ENCODE measurements around the gene FAM210B.
"Not testable (repeated sequence)": the region's sequence is repeated elsewhere in the genome, so short reads cannot be mapped to it uniquely, and the experiment has no call there.

FAM210B gene

GRCh38 chr20:56358600-56359211 is at the start of gene FAM210B:
TSS of gene FAM210B (plus strand) at chr20:56358974. CDS start at chr20:56359006, 32 bp downstream.
- peak within 1 kb of the TSS; percentile 89 for H3K4me3 ChIP-seq (ENCODE audit: low read depth, low read length)
- peak; percentile 70 for DNase-seq (ENCODE audit: low read depth)

- no peak overlapping the region for H3K4me3 ChIP-seq (ENCODE audit: low read depth, low read length)
- DNase-seq (ENCODE audit: low read depth): no peak
Measured at GRCh38 chr20:56316051-56316450, 42.7 kb upstream of the FAM210B start.

- no peak overlapping the region for H3K4me3 ChIP-seq (ENCODE audit: low read depth, low read length)
- no peak for DNase-seq (ENCODE audit: low read depth)
Measured at GRCh38 chr20:56316483-56316882, 42.3 kb upstream of the FAM210B start.

GRCh38 chr20:56322681-56323080 is 36.1 kb upstream of the FAM210B start:
- H3K4me3 ChIP-seq (ENCODE audit: low read depth, low read length): no peak overlapping the region
- DNase-seq (ENCODE audit: low read depth): no peak

GRCh38 chr20:56323206-56323605 is 35.6 kb upstream of the FAM210B start:
- no peak overlapping the region for H3K4me3 ChIP-seq (ENCODE audit: low read depth, low read length)

GRCh38 chr20:56323656-56324055 is 35.1 kb upstream of the FAM210B start:
- DNase-seq (ENCODE audit: low read depth): no peak
- no peak overlapping the region for H3K4me3 ChIP-seq (ENCODE audit: low read depth, low read length)

More at GRCh38 chr20:56323206-56323605, 35.6 kb upstream of the FAM210B start:
- DNase-seq (ENCODE audit: low read depth): no peak

- H3K4me3 ChIP-seq (ENCODE audit: low read depth, low read length): no peak overlapping the region
- no peak for DNase-seq (ENCODE audit: low read depth)
Measured at GRCh38 chr20:56324806-56325205, 34.0 kb upstream of the FAM210B start.

DNA sequence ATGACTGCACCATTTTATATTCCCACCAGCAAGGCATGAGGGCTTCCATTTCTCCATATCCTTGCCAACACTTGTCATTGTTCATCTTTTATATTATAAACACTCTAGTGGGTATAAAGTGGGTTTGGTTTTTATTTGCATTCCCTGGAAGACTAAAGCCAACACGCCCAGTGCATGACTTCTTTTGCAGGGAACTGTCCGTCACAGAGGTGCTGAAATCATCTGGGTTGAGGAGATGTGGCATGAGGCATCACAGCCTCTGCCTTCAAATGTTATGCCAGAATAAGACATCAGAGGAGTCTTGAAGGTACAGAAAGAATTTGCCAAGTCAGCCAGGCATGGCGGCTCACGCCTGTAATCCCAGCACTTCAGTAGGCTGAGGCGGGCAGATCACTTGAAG is 29.9 kb upstream of the FAM210B start:
- no peak overlapping the region for H3K4me3 ChIP-seq (ENCODE audit: low read depth, low read length)
- DNase-seq (ENCODE audit: low read depth): no peak

DNA sequence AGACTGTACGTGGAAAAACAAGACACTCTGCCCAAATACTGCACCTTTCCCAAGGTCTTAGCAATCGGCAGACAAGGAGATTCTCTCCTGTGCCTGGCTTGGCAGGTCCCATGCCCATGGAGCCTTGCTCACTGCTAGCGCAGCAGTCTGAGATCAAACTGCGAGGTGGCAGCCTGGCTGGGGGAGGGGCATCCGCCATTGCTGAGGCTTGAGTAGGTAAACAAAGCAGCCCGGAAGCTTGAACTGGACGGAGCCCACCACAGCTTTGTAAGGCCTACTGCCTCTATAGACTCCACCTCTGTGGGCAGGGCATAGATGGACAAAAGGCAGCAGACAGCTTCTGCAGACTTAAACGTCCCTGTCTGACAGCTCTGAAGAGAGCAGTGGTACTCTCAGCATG is 22.1 kb upstream of the FAM210B start:
- DNase-seq (ENCODE audit: low read depth); H3K4me3 ChIP-seq (ENCODE audit: low read depth, low read length): not testable (repeated sequence)

GRCh38 chr20:56342783-56343182 is 16.0 kb upstream of the FAM210B start:
- H3K4me3 ChIP-seq (ENCODE audit: low read depth, low read length): no peak overlapping the region
- DNase-seq (ENCODE audit: low read depth): no peak

DNA sequence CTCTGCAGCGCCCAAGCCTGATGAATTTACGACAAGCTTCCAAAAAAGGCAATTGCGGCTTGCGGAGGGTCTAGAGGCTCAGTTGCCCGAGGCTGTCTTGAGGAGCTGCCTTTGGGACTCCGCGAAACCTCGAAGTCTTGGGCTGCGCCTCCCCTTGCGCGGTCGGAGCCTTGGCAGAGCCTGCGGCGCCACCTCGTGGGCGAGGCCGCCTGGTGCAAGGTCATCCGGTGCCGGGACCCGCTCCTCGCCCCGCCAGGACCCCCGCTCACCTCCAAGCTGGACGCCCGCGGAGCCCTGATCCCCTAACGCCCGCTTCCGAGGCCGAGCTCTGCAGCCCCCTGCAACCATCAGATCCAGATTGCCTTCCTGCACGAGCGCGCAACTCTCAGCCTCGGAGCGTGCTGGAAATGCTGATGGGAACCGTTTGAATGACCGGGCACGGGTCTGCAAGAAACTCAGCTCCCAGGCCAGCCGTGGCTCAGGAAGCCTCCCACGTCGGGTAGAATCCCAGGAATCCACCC is 14.9 kb upstream of the FAM210B start:
- DNase-seq (ENCODE audit: low read depth): no peak

DNA sequence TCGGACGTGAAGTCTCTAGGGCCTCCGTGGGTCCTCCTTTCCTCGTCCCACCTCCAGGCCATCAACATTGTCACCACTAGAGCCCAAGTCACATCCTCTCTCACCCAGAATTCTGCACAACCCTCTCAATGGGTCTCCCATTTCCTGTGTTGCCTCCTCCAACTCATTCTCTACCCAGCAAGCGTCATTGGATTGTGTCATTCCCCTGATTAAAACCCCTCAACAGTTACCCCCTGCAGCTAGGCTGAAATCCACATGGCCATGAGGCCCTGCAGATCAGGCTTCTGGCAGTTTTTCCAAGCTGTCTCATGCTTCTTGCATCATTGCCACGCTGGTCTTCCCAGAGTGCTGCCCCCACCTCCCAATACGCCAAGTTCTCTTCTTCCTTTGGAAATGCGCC is 12.9 kb upstream of the FAM210B start:
- H3K4me3 ChIP-seq (ENCODE audit: low read depth, low read length): no peak overlapping the region
- DNase-seq (ENCODE audit: low read depth): no peak

More for the DNA sequence above, 14.9 kb upstream of the FAM210B start:
- peak overlapping the region; percentile 27 for H3K4me3 ChIP-seq (ENCODE audit: low read depth, low read length)

DNA sequence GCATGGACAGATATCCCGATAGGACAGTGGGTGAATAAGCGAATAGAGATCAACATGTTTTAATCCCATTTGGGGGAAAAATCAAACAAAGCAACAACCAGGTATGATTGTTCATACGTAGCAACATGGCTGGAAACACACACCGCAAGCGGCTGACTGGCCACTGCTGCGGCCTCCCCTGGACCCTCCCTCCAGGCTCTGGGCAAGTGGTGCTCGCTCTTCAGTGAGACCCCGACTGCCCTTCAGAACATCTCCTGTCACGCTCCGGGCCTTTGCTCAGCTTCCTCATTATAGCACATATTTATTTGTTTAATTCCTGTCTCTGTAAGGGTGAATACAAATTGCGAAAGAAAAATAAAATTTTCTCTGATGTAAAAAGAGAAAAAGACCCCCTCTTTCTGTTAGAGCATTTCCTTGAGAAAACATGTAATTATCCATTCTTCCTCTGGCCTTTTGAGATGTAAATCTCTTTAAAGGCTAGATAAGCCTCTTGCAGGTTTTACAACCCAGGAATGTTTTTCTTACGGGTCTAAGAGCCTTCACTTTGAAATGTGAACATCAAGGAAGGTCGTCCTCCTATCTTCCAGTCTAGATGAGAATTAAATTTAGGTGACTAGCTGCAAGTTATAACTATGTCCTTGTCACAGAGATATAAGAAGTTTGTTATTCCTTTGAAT is 11.0 kb upstream of the FAM210B start:
- no peak for DNase-seq (ENCODE audit: low read depth)
- H3K4me3 ChIP-seq (ENCODE audit: low read depth, low read length): no peak overlapping the region

GRCh38 chr20:56348305-56348693 is 10.5 kb upstream of the FAM210B start:
- no peak overlapping the region for H3K4me3 ChIP-seq (ENCODE audit: low read depth, low read length)
- DNase-seq (ENCODE audit: low read depth): no peak

- no peak for DNase-seq (ENCODE audit: low read depth)
- no peak overlapping the region for H3K4me3 ChIP-seq (ENCODE audit: low read depth, low read length)
Measured at GRCh38 chr20:56348746-56349145, 10.0 kb upstream of the FAM210B start.

DNA sequence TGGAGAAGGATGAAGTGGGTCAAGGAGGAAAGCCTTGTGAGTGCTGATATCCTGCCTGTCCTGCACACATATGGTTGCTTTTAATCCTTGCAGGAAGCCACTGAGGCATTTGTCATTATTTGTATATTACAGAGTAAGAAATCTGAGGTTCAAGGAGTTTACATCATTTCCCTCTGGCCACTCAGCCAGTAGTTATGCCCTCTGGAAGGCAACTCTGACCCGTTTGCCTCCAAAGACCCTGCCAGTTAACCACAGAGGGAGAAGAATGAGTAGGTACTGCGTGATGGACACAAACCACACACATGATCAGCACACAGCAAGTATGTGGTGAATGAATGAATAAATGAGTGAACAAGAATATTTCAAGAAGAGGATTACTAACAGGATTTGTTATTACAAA is 7.9 kb upstream of the FAM210B start:
- DNase-seq (ENCODE audit: low read depth): no peak
- H3K4me3 ChIP-seq (ENCODE audit: low read depth, low read length): no peak overlapping the region

DNA sequence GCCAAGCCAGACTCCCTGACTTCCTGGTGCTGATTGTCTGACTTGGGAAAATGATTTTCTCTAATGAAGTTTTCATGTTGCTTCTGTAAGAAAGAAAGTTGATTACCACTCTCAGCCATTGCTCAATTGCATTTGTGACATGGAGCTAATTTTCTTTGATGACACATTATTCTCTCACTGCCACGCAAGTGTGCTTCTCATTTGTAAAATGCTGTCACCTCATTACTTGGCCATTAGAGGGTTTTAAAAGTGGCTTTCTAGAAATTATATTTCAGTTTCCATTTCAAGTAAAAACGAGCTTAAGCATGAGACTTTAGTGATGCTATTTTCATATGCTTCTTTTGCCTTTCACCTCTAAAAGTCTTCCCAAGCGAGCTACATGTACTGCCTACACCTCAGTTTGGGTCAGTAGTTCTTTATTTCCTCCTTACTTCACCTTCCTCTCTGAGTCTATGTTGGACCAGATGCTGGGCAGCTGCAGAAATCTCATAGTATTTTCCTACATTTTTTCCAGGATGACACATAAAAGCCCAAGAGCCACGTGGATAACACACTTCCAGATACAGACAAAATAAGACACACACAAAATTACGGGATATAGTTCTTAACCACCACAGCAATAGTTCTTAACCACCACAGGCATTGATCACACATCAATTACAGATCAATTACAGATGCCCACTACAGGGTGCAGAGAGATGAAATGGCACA is 6.3 kb upstream of the FAM210B start:
- DNase-seq (ENCODE audit: low read depth): no peak
- H3K4me3 ChIP-seq (ENCODE audit: low read depth, low read length): no peak overlapping the region

DNA sequence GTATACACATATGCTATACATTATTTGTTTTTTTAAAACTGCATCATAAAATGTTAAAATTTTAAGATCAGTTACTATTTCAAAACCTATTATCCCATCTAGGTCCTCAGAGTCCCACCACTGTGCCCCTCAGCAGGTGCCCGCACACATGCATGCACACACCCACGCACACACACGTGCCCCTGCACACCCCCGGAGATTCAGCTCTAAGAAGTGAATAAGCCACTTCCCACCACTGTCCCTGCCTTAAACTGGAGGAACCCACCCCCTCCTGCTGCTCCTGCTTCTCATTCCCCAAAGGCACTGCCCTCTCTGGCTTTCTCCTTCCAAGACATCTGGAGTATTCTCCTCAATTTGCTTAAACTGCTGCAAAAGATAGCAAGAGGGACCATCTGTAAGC is 5.4 kb upstream of the FAM210B start:
- no peak overlapping the region for H3K4me3 ChIP-seq (ENCODE audit: low read depth, low read length)
- no peak for DNase-seq (ENCODE audit: low read depth)

DNA sequence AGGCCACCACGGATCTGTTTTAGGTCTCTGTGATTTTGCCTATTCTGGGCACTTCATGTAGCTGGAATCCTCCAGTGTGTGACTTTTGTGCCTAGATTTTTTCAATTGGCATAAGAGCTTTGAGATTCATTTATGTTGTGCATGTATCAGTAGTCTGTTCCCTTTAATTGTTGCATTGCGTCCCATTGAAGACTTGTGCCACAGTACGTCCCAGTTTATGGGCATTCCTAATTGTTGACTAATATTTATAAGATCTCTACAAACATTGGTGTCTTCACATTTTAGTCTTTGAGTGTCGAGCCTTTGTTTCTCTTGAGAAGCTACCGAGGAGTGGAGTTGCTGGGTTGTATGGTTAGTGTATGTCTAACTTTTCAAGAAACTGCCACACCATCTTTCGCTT is 704 bp upstream of the FAM210B start:
- H3K4me3 ChIP-seq (ENCODE audit: low read depth, low read length): no peak overlapping the region
- DNase-seq (ENCODE audit: low read depth): no peak

All from skeletal muscle cell (primary cell).